Liver (tissue), 9 donors: ENCODE results near the gene MAVS. TPM values are rescaled to one million over a fixed set of nuclear protein-coding genes. Genes with fewer than 3 reads are reported as not detected.
A peak's percentile ranks its signal among the peaks of the same experiment; 100 is the strongest.

Experiments used
- DNase-seq: peaks from one replicate; pipeline ENCODE4 v3.0.0-alpha.2; 2017; ENCODE audit warnings: low spot score
- H3K27ac ChIP-seq, 2 donors: one replicate each; pipeline ENCODE4 v1.7.0; 2013; ENCODE audit warnings: inconsistent platforms in 2 of 2, low read length in 2 of 2, control low read depth in 1 of 2, low read depth in 1 of 2, mild to moderate bottlenecking in 1 of 2
- H3K27me3 ChIP-seq, 4 donors: one replicate each; pipeline versions ENCODE4 v1.6.1 to v1.7.0; 2013; ENCODE audit warnings: low read length in 3 of 4, inconsistent platforms in 1 of 4, mild to moderate bottlenecking in 1 of 4, moderate library complexity in 1 of 4; ENCODE audit not compliant: control insufficient read depth in 4 of 4, insufficient read depth in 4 of 4
- H3K36me3 ChIP-seq, 4 donors: one replicate each; pipeline versions ENCODE4 v1.6.1 to v1.7.0; 2013; ENCODE audit warnings: low read length in 3 of 4, mild to moderate bottlenecking in 3 of 4, low read depth in 1 of 4, moderate library complexity in 1 of 4; ENCODE audit not compliant: control insufficient read depth in 4 of 4, insufficient read depth in 3 of 4
- H3K4me1 ChIP-seq, 4 donors: one replicate each; pipeline versions ENCODE4 v1.6.1 to v1.7.0; 2013; ENCODE audit warnings: low read length in 3 of 4, mild to moderate bottlenecking in 3 of 4, moderate library complexity in 1 of 4; ENCODE audit not compliant: control insufficient read depth in 4 of 4, insufficient read depth in 4 of 4
- H3K4me3 ChIP-seq, 3 donors: one replicate each; pipeline versions ENCODE4 v1.6.1 to v1.7.0; 2013; ENCODE audit warnings: low read length in 3 of 3, control low read depth in 1 of 3, low read depth in 1 of 3, mild to moderate bottlenecking in 1 of 3
- H3K9ac ChIP-seq, 2 donors: one replicate each; pipeline ENCODE4 v1.7.0; 2013; ENCODE audit warnings: low read length in 2 of 2, mild to moderate bottlenecking in 2 of 2, moderate library complexity in 2 of 2, control low read depth in 1 of 2, low read depth in 1 of 2
- H3K9me3 ChIP-seq, 4 donors: one replicate each; pipeline versions ENCODE4 v1.6.1 to v1.7.0; 2013; ENCODE audit warnings: low read length in 3 of 4; ENCODE audit not compliant: control insufficient read depth in 4 of 4
- EGR1 ChIP-seq, 2 donors: IDR thresholded peaks; 2 replicates each; pipeline ENCODE4 v1.6.1; 2016 to 2018; ENCODE audit warnings: antibody characterized with exemption in 2 of 2, low read depth in 2 of 2
- FOXA1 ChIP-seq: IDR thresholded peaks from 2 replicates; pipeline ENCODE4 v1.6.1; 2016; ENCODE audit warnings: antibody characterized with exemption
- FOXA2 ChIP-seq: IDR thresholded peaks from 2 replicates; pipeline ENCODE4 v1.6.1; 2016; ENCODE audit warnings: antibody characterized with exemption
- GABPA ChIP-seq, 2 donors: IDR thresholded peaks in 1 of 2; conservative IDR thresholded peaks in 1 of 2; 2 replicates each; pipeline ENCODE4 v1.6.1; 2016; ENCODE audit warnings: antibody characterized with exemption in 2 of 2, mild to moderate bottlenecking in 1 of 2, moderate library complexity in 1 of 2
- HNF4A ChIP-seq, 2 donors: conservative IDR thresholded peaks; 2 replicates each; pipeline ENCODE4 v1.6.1; 2016; ENCODE audit warnings: antibody characterized with exemption in 2 of 2, mild to moderate bottlenecking in 2 of 2
- HNF4G ChIP-seq: IDR thresholded peaks from 2 replicates; pipeline ENCODE4 v1.6.1; 2016; ENCODE audit warnings: antibody characterized with exemption
- JUND ChIP-seq, 2 donors: IDR thresholded peaks; 2 replicates each; pipeline ENCODE4 v1.6.1; 2016; ENCODE audit warnings: antibody characterized with exemption in 2 of 2
- NR2F2 ChIP-seq: IDR thresholded peaks from 2 replicates; pipeline ENCODE4 v1.6.1; 2016; ENCODE audit warnings: antibody characterized with exemption
- RAD21 ChIP-seq, 2 donors: IDR thresholded peaks; 2 replicates each; pipeline ENCODE4 v1.6.1; 2016; ENCODE audit warnings: antibody characterized with exemption in 2 of 2, mild to moderate bottlenecking in 2 of 2
- RXRA ChIP-seq, 2 donors: IDR thresholded peaks; 2 replicates each; pipeline ENCODE4 v1.6.1; 2017 to 2018; ENCODE audit warnings: antibody characterized with exemption in 2 of 2, mild to moderate bottlenecking in 1 of 2
- SP1 ChIP-seq: IDR thresholded peaks from 2 replicates; pipeline ENCODE4 v1.6.1; 2018; ENCODE audit warnings: antibody characterized with exemption, mild to moderate bottlenecking
- TAF1 ChIP-seq: conservative IDR thresholded peaks from 2 replicates; pipeline ENCODE4 v1.6.1; 2016; ENCODE audit warnings: antibody characterized with exemption, mild to moderate bottlenecking
- YY1 ChIP-seq: IDR thresholded peaks from 2 replicates; pipeline ENCODE4 v1.6.1; 2016; ENCODE audit warnings: antibody characterized with exemption, mild to moderate bottlenecking
- WGBS: extraction: QIAGEN DNeasy Blood & Tissue Kit; methylation state at CpG from one replicate; pipeline ENCODE4 v1.1.7; 2013; 5-methylcytosine and 5-hydroxymethylcytosine counted together
- polyA plus RNA-seq, 2 donors: library from polyadenylated mRNA; stranded (reverse) in 1 of 2; unstranded in 1 of 2; fragments of 200-250 nt in 1 of 2; fragments of >200 nt in 1 of 2; fragmentation: Nextera tagmentation in 1 of 2; extraction: Ambion mirVana in 1 of 2; gene quantifications; one replicate each; pipeline versions ENCODE4 v1.2.1 to v1.2.3, GENCODE V29; 2013 to 2015
- total RNA-seq, 2 donors: library from RNA; depleted of rRNA; stranded (reverse); fragments of >200 nt; gene quantifications; one replicate each; pipeline ENCODE4 v1.2.3, GENCODE V29; 2014
- TF ChIP-seq, protein P1 (sequence below): IDR thresholded peaks from 2 replicates; pipeline ENCODE4 v1.6.1; 2016; ENCODE audit warnings: antibody characterized with exemption
- TF ChIP-seq, protein P2 (sequence below): IDR thresholded peaks from 2 replicates; pipeline ENCODE4 v1.6.1; 2016; ENCODE audit warnings: antibody characterized with exemption
- TF ChIP-seq, protein P3 (sequence below): IDR thresholded peaks from 2 replicates; pipeline ENCODE4 v1.6.1; 2016; ENCODE audit warnings: antibody characterized with exemption, mild to moderate bottlenecking
- TF ChIP-seq, protein P4 (sequence below): fragments of 150-350 bp; IDR thresholded peaks from 2 replicates; pipeline ENCODE4 v1.5.1; 2017; ENCODE audit warnings: improper control_type of control experiment, low read depth, low read length; ENCODE audit not compliant: missing input control
- TF ChIP-seq, protein P5 (sequence below): IDR thresholded peaks from 2 replicates; pipeline ENCODE4 v1.6.1; 2016; ENCODE audit warnings: antibody characterized with exemption
- donor health status: healthy.
- donor health status: healthy.
- donor health status: healthy.
- donor health status: healthy.
- donor health status: healthy.

The MAVS gene
- total and polyA plus RNA-seq, 4 donors = 4.7 to 20.9 (median 11.9) TPM

DNA sequence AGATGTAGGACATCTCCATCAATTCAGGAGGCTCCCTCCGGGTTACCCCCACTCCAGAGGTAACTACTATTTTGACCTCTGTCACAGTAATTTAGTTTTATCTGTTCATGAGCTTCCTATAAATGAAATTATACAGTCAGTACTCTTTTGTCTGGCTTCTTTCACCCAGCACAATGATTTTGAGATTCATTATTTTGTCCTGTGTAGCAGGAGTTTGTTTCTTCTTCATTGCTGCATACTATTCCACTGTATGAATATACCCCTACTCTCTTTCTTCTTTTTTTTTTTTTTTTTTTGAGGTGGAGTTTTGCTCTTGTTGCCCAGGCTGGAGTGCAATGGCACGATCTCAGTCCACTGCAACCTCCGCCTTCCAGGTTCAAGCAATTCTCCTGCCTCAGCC lies 38.1 kb upstream of the MAVS start:
- Histone ChIP-seq H3K9ac (no peak overlapping the region), H3K27me3 (no peaks in the 10 kb centered on the region), H3K27ac (peak overlapping the region; percentile 88 to 89), H3K36me3 (peaks cover 0 to 6% (median 1%) of the 10 kb centered on the region in 4 donors), H3K9me3 (no peaks in the 10 kb centered on the region), H3K4me1 (peaks cover 20 to 35% (median 28%) of the 10 kb centered on the region in 4 donors), H3K4me3 (no peak overlapping the region)
- no peak for DNase-seq
- TF ChIP-seq RXRA (IDR thresholded peaks at IDR 0.05) (no peak), TAF1 (no peak), HNF4A (conservative IDR thresholded peaks at IDR 0.05) (no peak)
- TF ChIP-seq, protein P1, sequence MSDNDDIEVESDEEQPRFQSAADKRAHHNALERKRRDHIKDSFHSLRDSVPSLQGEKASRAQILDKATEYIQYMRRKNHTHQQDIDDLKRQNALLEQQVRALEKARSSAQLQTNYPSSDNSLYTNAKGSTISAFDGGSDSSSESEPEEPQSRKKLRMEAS = no peak
- WGBS = 85% methylated on average over 3 of the region's 3 CpGs

DNA sequence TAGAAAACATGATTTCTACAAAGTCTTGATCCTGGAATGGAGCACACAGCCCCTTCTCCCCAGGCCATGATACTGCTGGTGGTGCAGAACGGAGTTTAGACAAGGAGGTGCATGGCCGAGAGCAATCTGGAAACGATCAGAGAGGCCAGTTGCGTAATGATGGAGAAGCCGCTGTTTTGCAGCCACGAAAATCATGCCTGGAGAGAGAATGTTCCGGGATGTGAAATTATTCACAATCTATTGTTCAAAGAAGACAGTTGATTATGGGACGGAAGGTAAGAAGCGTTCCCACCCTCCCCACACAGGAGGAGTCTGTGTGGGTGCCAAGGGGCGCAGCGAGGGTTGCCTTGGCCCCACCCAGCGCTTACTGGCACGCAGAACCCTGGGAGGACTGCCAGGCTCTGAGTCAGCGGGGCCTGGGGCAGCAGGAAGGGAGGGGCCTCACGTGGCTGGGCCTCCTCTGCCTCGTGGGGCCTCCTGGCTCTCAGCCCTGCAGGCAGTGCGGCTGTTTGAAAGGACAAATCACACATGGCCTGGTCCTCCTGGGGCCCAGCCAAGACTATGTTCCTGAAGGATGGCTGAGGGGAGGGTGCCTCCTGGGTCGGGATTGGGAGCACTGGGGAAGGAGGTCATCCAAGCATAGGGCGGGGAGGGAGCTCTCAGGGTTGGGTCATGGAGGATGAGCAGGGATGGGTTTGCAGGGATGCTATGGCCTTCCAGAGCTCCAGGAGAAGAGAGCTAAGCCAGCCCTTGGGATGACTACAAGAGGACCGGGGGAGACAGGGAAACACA lies 35.0 kb upstream of the MAVS start:
- TF ChIP-seq, protein P1 = peak; percentile 95
- TF ChIP-seq RAD21 (IDR thresholded peaks at IDR 0.05) (peak in 1 of 2 donors; percentile 47), FOXA1 (peak; percentile 70), RXRA (IDR thresholded peaks at IDR 0.05) (peak; percentile 75 to 85), FOXA2 (peak; percentile 61), NR2F2 (peak; percentile 67), TAF1 (peak; percentile 21), SP1 (peak; percentile 91), HNF4A (conservative IDR thresholded peaks at IDR 0.05) (peak; percentile 47 to 76), HNF4G (no peak), EGR1 (IDR thresholded peaks at IDR 0.05; ENCODE audit: low read depth in 2 of 2) (peak in 1 of 2 donors; percentile 78), JUND (IDR thresholded peaks at IDR 0.05) (peak; percentile 98 to 100), YY1 (peak; percentile 91), GABPA (IDR thresholded peaks at IDR 0.05 in 1 of 2, conservative IDR thresholded peaks at IDR 0.05 in 1 of 2) (peak in 1 of 2 donors; percentile 70)
- TF ChIP-seq, protein P2, sequence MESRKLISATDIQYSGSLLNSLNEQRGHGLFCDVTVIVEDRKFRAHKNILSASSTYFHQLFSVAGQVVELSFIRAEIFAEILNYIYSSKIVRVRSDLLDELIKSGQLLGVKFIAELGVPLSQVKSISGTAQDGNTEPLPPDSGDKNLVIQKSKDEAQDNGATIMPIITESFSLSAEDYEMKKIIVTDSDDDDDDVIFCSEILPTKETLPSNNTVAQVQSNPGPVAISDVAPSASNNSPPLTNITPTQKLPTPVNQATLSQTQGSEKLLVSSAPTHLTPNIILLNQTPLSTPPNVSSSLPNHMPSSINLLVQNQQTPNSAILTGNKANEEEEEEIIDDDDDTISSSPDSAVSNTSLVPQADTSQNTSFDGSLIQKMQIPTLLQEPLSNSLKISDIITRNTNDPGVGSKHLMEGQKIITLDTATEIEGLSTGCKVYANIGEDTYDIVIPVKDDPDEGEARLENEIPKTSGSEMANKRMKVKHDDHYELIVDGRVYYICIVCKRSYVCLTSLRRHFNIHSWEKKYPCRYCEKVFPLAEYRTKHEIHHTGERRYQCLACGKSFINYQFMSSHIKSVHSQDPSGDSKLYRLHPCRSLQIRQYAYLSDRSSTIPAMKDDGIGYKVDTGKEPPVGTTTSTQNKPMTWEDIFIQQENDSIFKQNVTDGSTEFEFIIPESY = peak; percentile 71
- TF ChIP-seq, protein P3, sequence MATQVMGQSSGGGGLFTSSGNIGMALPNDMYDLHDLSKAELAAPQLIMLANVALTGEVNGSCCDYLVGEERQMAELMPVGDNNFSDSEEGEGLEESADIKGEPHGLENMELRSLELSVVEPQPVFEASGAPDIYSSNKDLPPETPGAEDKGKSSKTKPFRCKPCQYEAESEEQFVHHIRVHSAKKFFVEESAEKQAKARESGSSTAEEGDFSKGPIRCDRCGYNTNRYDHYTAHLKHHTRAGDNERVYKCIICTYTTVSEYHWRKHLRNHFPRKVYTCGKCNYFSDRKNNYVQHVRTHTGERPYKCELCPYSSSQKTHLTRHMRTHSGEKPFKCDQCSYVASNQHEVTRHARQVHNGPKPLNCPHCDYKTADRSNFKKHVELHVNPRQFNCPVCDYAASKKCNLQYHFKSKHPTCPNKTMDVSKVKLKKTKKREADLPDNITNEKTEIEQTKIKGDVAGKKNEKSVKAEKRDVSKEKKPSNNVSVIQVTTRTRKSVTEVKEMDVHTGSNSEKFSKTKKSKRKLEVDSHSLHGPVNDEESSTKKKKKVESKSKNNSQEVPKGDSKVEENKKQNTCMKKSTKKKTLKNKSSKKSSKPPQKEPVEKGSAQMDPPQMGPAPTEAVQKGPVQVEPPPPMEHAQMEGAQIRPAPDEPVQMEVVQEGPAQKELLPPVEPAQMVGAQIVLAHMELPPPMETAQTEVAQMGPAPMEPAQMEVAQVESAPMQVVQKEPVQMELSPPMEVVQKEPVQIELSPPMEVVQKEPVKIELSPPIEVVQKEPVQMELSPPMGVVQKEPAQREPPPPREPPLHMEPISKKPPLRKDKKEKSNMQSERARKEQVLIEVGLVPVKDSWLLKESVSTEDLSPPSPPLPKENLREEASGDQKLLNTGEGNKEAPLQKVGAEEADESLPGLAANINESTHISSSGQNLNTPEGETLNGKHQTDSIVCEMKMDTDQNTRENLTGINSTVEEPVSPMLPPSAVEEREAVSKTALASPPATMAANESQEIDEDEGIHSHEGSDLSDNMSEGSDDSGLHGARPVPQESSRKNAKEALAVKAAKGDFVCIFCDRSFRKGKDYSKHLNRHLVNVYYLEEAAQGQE = peak; percentile 59
- TF ChIP-seq, protein P4, sequence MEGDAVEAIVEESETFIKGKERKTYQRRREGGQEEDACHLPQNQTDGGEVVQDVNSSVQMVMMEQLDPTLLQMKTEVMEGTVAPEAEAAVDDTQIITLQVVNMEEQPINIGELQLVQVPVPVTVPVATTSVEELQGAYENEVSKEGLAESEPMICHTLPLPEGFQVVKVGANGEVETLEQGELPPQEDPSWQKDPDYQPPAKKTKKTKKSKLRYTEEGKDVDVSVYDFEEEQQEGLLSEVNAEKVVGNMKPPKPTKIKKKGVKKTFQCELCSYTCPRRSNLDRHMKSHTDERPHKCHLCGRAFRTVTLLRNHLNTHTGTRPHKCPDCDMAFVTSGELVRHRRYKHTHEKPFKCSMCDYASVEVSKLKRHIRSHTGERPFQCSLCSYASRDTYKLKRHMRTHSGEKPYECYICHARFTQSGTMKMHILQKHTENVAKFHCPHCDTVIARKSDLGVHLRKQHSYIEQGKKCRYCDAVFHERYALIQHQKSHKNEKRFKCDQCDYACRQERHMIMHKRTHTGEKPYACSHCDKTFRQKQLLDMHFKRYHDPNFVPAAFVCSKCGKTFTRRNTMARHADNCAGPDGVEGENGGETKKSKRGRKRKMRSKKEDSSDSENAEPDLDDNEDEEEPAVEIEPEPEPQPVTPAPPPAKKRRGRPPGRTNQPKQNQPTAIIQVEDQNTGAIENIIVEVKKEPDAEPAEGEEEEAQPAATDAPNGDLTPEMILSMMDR = no peak
- TF ChIP-seq, protein P5, sequence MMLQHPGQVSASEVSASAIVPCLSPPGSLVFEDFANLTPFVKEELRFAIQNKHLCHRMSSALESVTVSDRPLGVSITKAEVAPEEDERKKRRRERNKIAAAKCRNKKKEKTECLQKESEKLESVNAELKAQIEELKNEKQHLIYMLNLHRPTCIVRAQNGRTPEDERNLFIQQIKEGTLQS = peak; percentile 94
- peak overlapping the region; percentile 90 to 94 for H3K27ac ChIP-seq
- peak; percentile 67 for DNase-seq
- 8% methylated on average over 20 of the region's 20 CpGs for WGBS
- H3K9me3 ChIP-seq = no peaks in the 10 kb centered on the region
- H3K4me3 ChIP-seq = peak overlapping the region; percentile 8 to 28 (median 27)
- H3K27me3 ChIP-seq = no peaks in the 10 kb centered on the region
- H3K36me3 ChIP-seq = no peaks in the 10 kb centered on the region
- H3K4me1 ChIP-seq = peaks cover 15 to 34% (median 27%) of the 10 kb centered on the region in 4 donors
- peak overlapping the region; percentile 90 to 96 for H3K9ac ChIP-seq
